NCI-H2029 (cell line): ENCODE results near the gene GGCX.
A peak's percentile ranks its signal among the peaks of the same experiment; 100 is the strongest.

ENCODE experiments used
- DNase-seq: peaks from one replicate; lab custom pipeline; 2025; lab: John Stamatoyannopoulos, UW

Gene GGCX

GRCh38 chr2:85516653-85517389 is 44.5 kb downstream of the GGCX start:
- DNase-seq = no peak

GRCh38 chr2:85514323-85514722 is 47.0 kb downstream of the GGCX start:
- no peak for DNase-seq

GRCh38 chr2:85511008-85511811 is 50.1 kb downstream of the GGCX start:
- DNase-seq = no peak

GRCh38 chr2:85506768-85507181 is 54.5 kb downstream of the GGCX start:
- DNase-seq = no peak

GRCh38 chr2:85505551-85506238 is 55.6 kb downstream of the GGCX start:
- no peak for DNase-seq

GRCh38 chr2:85504778-85505261 is 56.5 kb downstream of the GGCX start:
- DNase-seq = peak; percentile 83

GRCh38 chr2:85503851-85504777 is 57.2 kb downstream of the GGCX start:
- no peak for DNase-seq

- no peak for DNase-seq
Observed at GRCh38 chr2:85503168-85503850, 58.0 kb downstream of the GGCX start.

GRCh38 chr2:85502720-85503119 is 58.6 kb downstream of the GGCX start:
- DNase-seq = no peak

GRCh38 chr2:85501248-85501647 is 60.0 kb downstream of the GGCX start:
- no peak for DNase-seq

GRCh38 chr2:85497944-85498630 is 63.2 kb downstream of the GGCX start:
- DNase-seq = no peak

GRCh38 chr2:85496436-85496835 is 64.9 kb downstream of the GGCX start:
- DNase-seq = no peak
